ENCODE measurements around the gene BHLHE40. TPM values are rescaled to one million over a fixed set of nuclear protein-coding genes. Genes with fewer than 3 reads are reported as not detected.

The BHLHE40 gene
- total and polyA plus RNA-seq, 2 of the 13 experiments (the other 11 are each of a cell fraction or from before 2014, with no cell fraction given): 1.8 to 51.0 TPM

- ChIA-PET POLR2A (interaction anchor here (1.1 kb wide), 1 partner anchor 16 kb away, joined by 3 read pairs; no protein-coding TSS in a partner anchor), CTCF (ENCODE audit: low intra/inter-chr PET ratio, low total read pairs) (no interaction called here)
- Histone ChIP-seq H3K9ac (ENCODE audit: insufficient read depth, low read depth, low read length) (no peak overlapping the region), H3K79me2 (ENCODE audit: insufficient read depth, low read length) (no peaks in the 10 kb centered on the region), H3K36me3 (replicated peaks in 1 of 2; ENCODE audit: control insufficient read depth in 1 of 2, insufficient read depth in 2 of 2, low read length in 2 of 2) (no peaks in the 10 kb centered on the region), H3K27me3 (ENCODE audit: control insufficient read depth in 1 of 2, insufficient read depth in 2 of 2, low read length in 2 of 2) (peaks cover 3 to 31% of the 10 kb centered on the region in 2 experiments; a peak in 4 of 5 replicates), H3K4me1 (ENCODE audit: insufficient read depth, low read length) (peaks cover 41% of the 10 kb centered on the region), H4K20me1 (ENCODE audit: insufficient read depth, low read length) (no peaks in the 10 kb centered on the region), H3K4me3 (replicated peaks in 1 of 3; ENCODE audit: insufficient read depth in 1 of 3, low read depth in 2 of 3, low read length in 3 of 3) (no peak overlapping the region), H3K27ac (ENCODE audit: extremely low read length, insufficient read depth, low read length) (no peak overlapping the region), H3K9me3 (ENCODE audit: low read length) (no peaks in the 10 kb centered on the region), H3K4me2 (ENCODE audit: low read depth, low read length) (no peak overlapping the region), H2AFZ (ENCODE audit: low read length) (no peak overlapping the region)
- intact Hi-C loops (cut with micrococcal nuclease; ENCODE audit: unreplicated experiment): no loop called here
- FAIRE-seq: no peak
- TF ChIP-seq KDM5A (IDR thresholded peaks at IDR 0.05; ENCODE audit: borderline replicate concordance, low read length): no peak
- no peak for TF ChIP-seq FOXJ3 (CRISPR knock-in tag; IDR thresholded peaks at IDR 0.05; ENCODE audit: borderline replicate concordance)
- TF ChIP-seq ZNF350 (CRISPR knock-in tag; IDR thresholded peaks at IDR 0.05; ENCODE audit: borderline replicate concordance, low read depth): no peak
- TF ChIP-seq ZNF776 (CRISPR knock-in tag; IDR thresholded peaks at IDR 0.05): no peak
- TF ChIP-seq ZNF275 (CRISPR knock-in tag; IDR thresholded peaks at IDR 0.05; ENCODE audit: borderline replicate concordance): no peak
- TF ChIP-seq HOXA5 (CRISPR knock-in tag; IDR thresholded peaks at IDR 0.05): no peak
- no peak for TF ChIP-seq MEIS1 (CRISPR knock-in tag; IDR thresholded peaks at IDR 0.05; ENCODE audit: borderline replicate concordance)
- TF ChIP-seq STAT6 (CRISPR knock-in tag; IDR thresholded peaks at IDR 0.05; ENCODE audit: borderline replicate concordance): no peak
- no peak for TF ChIP-seq YY1 (IDR thresholded peaks at IDR 0.05; ENCODE audit: insufficient read depth, insufficient replicate concordance, low read depth, low read length)
- TF ChIP-seq ZHX2 (IDR thresholded peaks at IDR 0.05; ENCODE audit: low read depth): no peak
- no peak for TF ChIP-seq ZHX2 (CRISPR knock-in tag; IDR thresholded peaks at IDR 0.05; ENCODE audit: borderline replicate concordance)
- ATAC-seq: no peak
- DNase-seq (ENCODE audit: low spot score): no peak
- no TSS peak for BruUV-seq (replicated peaks)
- 49% methylated on average over 1 of the region's 1 CpG for WGBS (ENCODE audit: low lambda C conversion rate)
- in situ Hi-C loops (cut with HindIII; ENCODE audit: extremely low pct_ligation_motif_present, low pct_unique_long_range_greater_than_20kb): no loop called here
These were observed 22.6 kb downstream of the BHLHE40 start for GRCh38 chr3:5001805-5002173.
